Measurements from ENCODE around the gene SLC6A20.

- TF ChIP-seq NFE2L2 (IDR thresholded peaks at IDR 0.05; ENCODE audit: low read length) = no peak
- TF ChIP-seq ZNF138 (CRISPR knock-in tag; IDR thresholded peaks at IDR 0.05; ENCODE audit: low read depth) = no peak
- TF ChIP-seq JUN (CRISPR knock-in tag; IDR thresholded peaks at IDR 0.05) = no peak
- TF ChIP-seq CTCF (CRISPR knock-in tag; IDR thresholded peaks at IDR 0.05) = no peak
- no peak for TF ChIP-seq ZNF639 (CRISPR knock-in tag; conservative IDR thresholded peaks at IDR 0.05)
- no peak for TF ChIP-seq MTA3 (CRISPR knock-in tag; IDR thresholded peaks at IDR 0.05)
- TF ChIP-seq POLR2A (IDR thresholded peaks at IDR 0.05; ENCODE audit: insufficient read depth in 1 of 2, low read depth in 2 of 2, low read length in 2 of 2) = no peak
- no peak for TF ChIP-seq MYPOP (CRISPR knock-in tag; IDR thresholded peaks at IDR 0.05)
- TF ChIP-seq DZIP1 (CRISPR knock-in tag; IDR thresholded peaks at IDR 0.05) = no peak
- no peak for TF ChIP-seq RFX5 (IDR thresholded peaks at IDR 0.05; ENCODE audit: low read depth, low read length)
- TF ChIP-seq ZBTB7A (CRISPR knock-in tag; IDR thresholded peaks at IDR 0.05) = no peak
- TF ChIP-seq ZFP36 (IDR thresholded peaks at IDR 0.05; ENCODE audit: borderline replicate concordance, low read depth, low read length, partially characterized antibody) = no peak
- no peak for TF ChIP-seq BCL6 (CRISPR knock-in tag; IDR thresholded peaks at IDR 0.05)
Observed at GRCh38 chr3:45826321-45826720, 30.0 kb upstream of the SLC6A20 start.
